Testis (tissue), 2 donors: ENCODE data around the gene NT5M.

Experiments used
- POLR2A ChIP-seq: fragments of 450-650 bp; IDR thresholded peaks from one replicate; pipeline ENCODE4 v1.6.1; 2017; ENCODE audit warnings: antibody characterized with exemption, mild to moderate bottlenecking, moderate library complexity
- TF ChIP-seq, protein P1 (sequence below), 3 experiments: fragments of 450-650 bp in 2 of 3; fragments of 200-600 bp in 1 of 3; sonication (generic) in 1 of 3; IDR thresholded peaks; one replicate each; pipeline ENCODE4 v1.5.1; 2016 to 2019; ENCODE audit warnings: antibody characterized with exemption in 3 of 3, mild to moderate bottlenecking in 2 of 3, moderate library complexity in 1 of 3

DNA sequence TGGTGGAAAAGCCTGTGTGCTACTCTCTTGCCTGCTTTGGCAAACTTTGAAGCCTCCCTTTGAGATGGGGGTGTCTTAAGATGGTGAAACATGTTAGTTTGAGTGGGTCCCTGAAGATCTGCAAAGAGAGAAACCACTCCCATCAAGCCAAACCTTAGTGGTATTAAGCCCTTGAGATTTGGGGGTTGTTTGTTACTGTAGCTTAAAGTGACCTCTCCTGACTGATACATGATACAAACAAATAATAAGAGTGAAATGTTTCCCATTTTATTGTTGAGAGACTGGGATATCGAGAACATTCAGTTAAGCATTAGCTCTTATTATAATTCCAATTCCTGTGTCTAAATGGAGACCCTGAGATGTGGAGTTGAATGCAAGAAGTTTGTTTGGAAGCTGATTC lies 63.1 kb downstream of the NT5M start:
- TF ChIP-seq, protein P1, sequence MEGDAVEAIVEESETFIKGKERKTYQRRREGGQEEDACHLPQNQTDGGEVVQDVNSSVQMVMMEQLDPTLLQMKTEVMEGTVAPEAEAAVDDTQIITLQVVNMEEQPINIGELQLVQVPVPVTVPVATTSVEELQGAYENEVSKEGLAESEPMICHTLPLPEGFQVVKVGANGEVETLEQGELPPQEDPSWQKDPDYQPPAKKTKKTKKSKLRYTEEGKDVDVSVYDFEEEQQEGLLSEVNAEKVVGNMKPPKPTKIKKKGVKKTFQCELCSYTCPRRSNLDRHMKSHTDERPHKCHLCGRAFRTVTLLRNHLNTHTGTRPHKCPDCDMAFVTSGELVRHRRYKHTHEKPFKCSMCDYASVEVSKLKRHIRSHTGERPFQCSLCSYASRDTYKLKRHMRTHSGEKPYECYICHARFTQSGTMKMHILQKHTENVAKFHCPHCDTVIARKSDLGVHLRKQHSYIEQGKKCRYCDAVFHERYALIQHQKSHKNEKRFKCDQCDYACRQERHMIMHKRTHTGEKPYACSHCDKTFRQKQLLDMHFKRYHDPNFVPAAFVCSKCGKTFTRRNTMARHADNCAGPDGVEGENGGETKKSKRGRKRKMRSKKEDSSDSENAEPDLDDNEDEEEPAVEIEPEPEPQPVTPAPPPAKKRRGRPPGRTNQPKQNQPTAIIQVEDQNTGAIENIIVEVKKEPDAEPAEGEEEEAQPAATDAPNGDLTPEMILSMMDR (IDR thresholded peaks at IDR 0.05) = no peak
- no peak for TF ChIP-seq POLR2A
